ENCODE measurements around the gene FXYD6. TPM values are rescaled to one million over a fixed set of nuclear protein-coding genes. Genes with fewer than 3 reads are reported as not detected.

Gene FXYD6
- total RNA-seq, 1 donor from 2014 or later: 10.5 TPM

- peaks cover 5% of the 10 kb centered on the region for H3K27me3 ChIP-seq (ENCODE audit: insufficient read depth, low read length)
- Mint-ChIP-seq H3K27me3 (ENCODE audit: low read depth, unreplicated experiment) (peaks cover 23% of the 10 kb centered on the region), H3K9me3 (ENCODE audit: unreplicated experiment) (no peaks in the 10 kb centered on the region), H3K27ac (ENCODE audit: unreplicated experiment) (no peak overlapping the region), H3K4me3 (ENCODE audit: unreplicated experiment) (no peak overlapping the region), H3K36me3 (ENCODE audit: low read depth, unreplicated experiment) (no peaks in the 10 kb centered on the region), H3K4me1 (ENCODE audit: low read depth, unreplicated experiment) (peaks cover 11% of the 10 kb centered on the region)
- H3K9ac ChIP-seq (ENCODE audit: low read length): no peak overlapping the region
- peak overlapping the region; percentile 14 for H3K4me2 ChIP-seq (ENCODE audit: low read length)
- peaks cover 8% of the 10 kb centered on the region for H3K4me1 ChIP-seq (ENCODE audit: insufficient read depth, low read length)
- DNase-seq (ENCODE audit: low read depth): no peak
- no peak overlapping the region for H3K27ac ChIP-seq (ENCODE audit: low read depth, low read length)
- FAIRE-seq: no peak
- no peaks in the 10 kb centered on the region for H3K36me3 ChIP-seq (ENCODE audit: insufficient read depth, low read length)
- H3K4me3 ChIP-seq (ENCODE audit: insufficient read depth, low read depth, low read length): no peak overlapping the region
- H3K9me3 ChIP-seq (ENCODE audit: insufficient read depth, low read depth, low read length): no peaks in the 10 kb centered on the region
- TF ChIP-seq, protein P1, sequence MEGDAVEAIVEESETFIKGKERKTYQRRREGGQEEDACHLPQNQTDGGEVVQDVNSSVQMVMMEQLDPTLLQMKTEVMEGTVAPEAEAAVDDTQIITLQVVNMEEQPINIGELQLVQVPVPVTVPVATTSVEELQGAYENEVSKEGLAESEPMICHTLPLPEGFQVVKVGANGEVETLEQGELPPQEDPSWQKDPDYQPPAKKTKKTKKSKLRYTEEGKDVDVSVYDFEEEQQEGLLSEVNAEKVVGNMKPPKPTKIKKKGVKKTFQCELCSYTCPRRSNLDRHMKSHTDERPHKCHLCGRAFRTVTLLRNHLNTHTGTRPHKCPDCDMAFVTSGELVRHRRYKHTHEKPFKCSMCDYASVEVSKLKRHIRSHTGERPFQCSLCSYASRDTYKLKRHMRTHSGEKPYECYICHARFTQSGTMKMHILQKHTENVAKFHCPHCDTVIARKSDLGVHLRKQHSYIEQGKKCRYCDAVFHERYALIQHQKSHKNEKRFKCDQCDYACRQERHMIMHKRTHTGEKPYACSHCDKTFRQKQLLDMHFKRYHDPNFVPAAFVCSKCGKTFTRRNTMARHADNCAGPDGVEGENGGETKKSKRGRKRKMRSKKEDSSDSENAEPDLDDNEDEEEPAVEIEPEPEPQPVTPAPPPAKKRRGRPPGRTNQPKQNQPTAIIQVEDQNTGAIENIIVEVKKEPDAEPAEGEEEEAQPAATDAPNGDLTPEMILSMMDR (IDR thresholded peaks at IDR 0.05; ENCODE audit: insufficient read depth, low read depth, low read length): no peak
- TF ChIP-seq EZH2 (IDR thresholded peaks at IDR 0.05; ENCODE audit: insufficient read depth, low read length): no peak
- H2AFZ ChIP-seq (ENCODE audit: low read depth, low read length): peak overlapping the region; percentile 9
- no peaks in the 10 kb centered on the region for H4K20me1 ChIP-seq (ENCODE audit: insufficient read depth, low read length)
- no peaks in the 10 kb centered on the region for H3K79me2 ChIP-seq (ENCODE audit: insufficient read depth, low read length)
These were observed 30.3 kb upstream of the FXYD6 start for GRCh38 chr11:117906710-117907109.

GRCh38 chr11:117906126-117906525 lies 29.7 kb upstream of the FXYD6 start:
- FAIRE-seq: no peak
- H3K9me3 Mint-ChIP-seq (ENCODE audit: unreplicated experiment): no peaks in the 10 kb centered on the region
- TF ChIP-seq, protein P1 (IDR thresholded peaks at IDR 0.05; ENCODE audit: insufficient read depth, low read depth, low read length): no peak
- no peak for TF ChIP-seq EZH2 (IDR thresholded peaks at IDR 0.05; ENCODE audit: insufficient read depth, low read length)

DNA sequence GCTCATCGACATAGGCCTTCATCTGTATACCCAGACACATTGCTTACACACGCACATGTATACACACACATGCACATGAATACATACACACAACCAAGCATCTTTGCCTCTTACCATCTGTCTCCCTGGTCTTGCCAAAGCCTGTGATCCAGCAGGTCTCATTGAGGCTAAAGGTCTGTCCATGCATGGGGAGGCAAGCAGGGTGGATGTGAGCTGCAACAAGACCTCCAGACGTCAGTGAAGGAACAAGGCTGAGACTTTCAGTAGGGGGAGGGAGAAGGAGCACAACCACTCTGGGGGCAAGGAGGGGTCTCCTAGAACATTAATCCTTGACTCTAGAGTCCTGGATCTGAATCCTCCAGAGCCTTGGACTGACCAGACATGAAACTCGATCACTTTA lies 29.1 kb upstream of the FXYD6 start:
- no peak overlapping the region for H3K27ac Mint-ChIP-seq (ENCODE audit: unreplicated experiment)
- Histone ChIP-seq H2AFZ (ENCODE audit: low read depth, low read length) (no peak overlapping the region), H3K4me1 (ENCODE audit: insufficient read depth, low read length) (peaks cover 8% of the 10 kb centered on the region), H3K36me3 (ENCODE audit: insufficient read depth, low read length) (no peaks in the 10 kb centered on the region), H3K27ac (ENCODE audit: low read depth, low read length) (no peak overlapping the region), H3K79me2 (ENCODE audit: insufficient read depth, low read length) (no peaks in the 10 kb centered on the region), H3K4me2 (ENCODE audit: low read length) (no peak overlapping the region), H3K9ac (ENCODE audit: low read length) (no peak overlapping the region), H3K27me3 (ENCODE audit: insufficient read depth, low read length) (peaks cover under 1% of the 10 kb centered on the region), H3K9me3 (ENCODE audit: insufficient read depth, low read depth, low read length) (no peaks in the 10 kb centered on the region), H3K4me3 (ENCODE audit: insufficient read depth, low read depth, low read length) (no peak overlapping the region), H4K20me1 (ENCODE audit: insufficient read depth, low read length) (no peaks in the 10 kb centered on the region)
- no peak for DNase-seq (ENCODE audit: low read depth)
- no peaks in the 10 kb centered on the region for H3K36me3 Mint-ChIP-seq (ENCODE audit: low read depth, unreplicated experiment)
- TF ChIP-seq, protein P1 (IDR thresholded peaks at IDR 0.05; ENCODE audit: insufficient read depth, low read depth, low read length): no peak
- no peak for TF ChIP-seq EZH2 (IDR thresholded peaks at IDR 0.05; ENCODE audit: insufficient read depth, low read length)
- no peak overlapping the region for H3K4me3 Mint-ChIP-seq (ENCODE audit: unreplicated experiment)
- no peak for FAIRE-seq
- no peaks in the 10 kb centered on the region for H3K9me3 Mint-ChIP-seq (ENCODE audit: unreplicated experiment)
- peaks cover 17% of the 10 kb centered on the region for H3K27me3 Mint-ChIP-seq (ENCODE audit: low read depth, unreplicated experiment)
- peaks cover 11% of the 10 kb centered on the region for H3K4me1 Mint-ChIP-seq (ENCODE audit: low read depth, unreplicated experiment)

More at GRCh38 chr11:117906126-117906525, 29.7 kb upstream of the FXYD6 start:
- no peaks in the 10 kb centered on the region for H3K36me3 Mint-ChIP-seq (ENCODE audit: low read depth, unreplicated experiment)
- no peak overlapping the region for H3K4me3 Mint-ChIP-seq (ENCODE audit: unreplicated experiment)
- no peak overlapping the region for H3K4me3 ChIP-seq (ENCODE audit: insufficient read depth, low read depth, low read length)
- H3K4me1 Mint-ChIP-seq (ENCODE audit: low read depth, unreplicated experiment): peaks cover 11% of the 10 kb centered on the region
- no peak overlapping the region for H3K9ac ChIP-seq (ENCODE audit: low read length)
- H3K9me3 ChIP-seq (ENCODE audit: insufficient read depth, low read depth, low read length): no peaks in the 10 kb centered on the region
- H3K27me3 ChIP-seq (ENCODE audit: insufficient read depth, low read length): peaks cover 2% of the 10 kb centered on the region
- peaks cover 20% of the 10 kb centered on the region for H3K27me3 Mint-ChIP-seq (ENCODE audit: low read depth, unreplicated experiment)
- peaks cover 8% of the 10 kb centered on the region for H3K4me1 ChIP-seq (ENCODE audit: insufficient read depth, low read length)
- DNase-seq (ENCODE audit: low read depth): peak; percentile 13
- peak overlapping the region; percentile 16 for H2AFZ ChIP-seq (ENCODE audit: low read depth, low read length)
- H3K36me3 ChIP-seq (ENCODE audit: insufficient read depth, low read length): no peaks in the 10 kb centered on the region
- peak overlapping the region; percentile 24 for H3K4me2 ChIP-seq (ENCODE audit: low read length)
- H4K20me1 ChIP-seq (ENCODE audit: insufficient read depth, low read length): no peaks in the 10 kb centered on the region
- H3K27ac ChIP-seq (ENCODE audit: low read depth, low read length): no peak overlapping the region
- H3K79me2 ChIP-seq (ENCODE audit: insufficient read depth, low read length): no peaks in the 10 kb centered on the region
- H3K27ac Mint-ChIP-seq (ENCODE audit: unreplicated experiment): peak overlapping the region; percentile 53
